Measurements from ENCODE around the gene JAKMIP2. TPM values are rescaled to one million over a fixed set of nuclear protein-coding genes. Genes with fewer than 3 reads are reported as not detected.
A peak's percentile ranks its signal among the peaks of the same experiment; 100 is the strongest.

The JAKMIP2 gene
- total RNA-seq, 1 experiment from 2014 or later, result 39.5 TPM

DNA sequence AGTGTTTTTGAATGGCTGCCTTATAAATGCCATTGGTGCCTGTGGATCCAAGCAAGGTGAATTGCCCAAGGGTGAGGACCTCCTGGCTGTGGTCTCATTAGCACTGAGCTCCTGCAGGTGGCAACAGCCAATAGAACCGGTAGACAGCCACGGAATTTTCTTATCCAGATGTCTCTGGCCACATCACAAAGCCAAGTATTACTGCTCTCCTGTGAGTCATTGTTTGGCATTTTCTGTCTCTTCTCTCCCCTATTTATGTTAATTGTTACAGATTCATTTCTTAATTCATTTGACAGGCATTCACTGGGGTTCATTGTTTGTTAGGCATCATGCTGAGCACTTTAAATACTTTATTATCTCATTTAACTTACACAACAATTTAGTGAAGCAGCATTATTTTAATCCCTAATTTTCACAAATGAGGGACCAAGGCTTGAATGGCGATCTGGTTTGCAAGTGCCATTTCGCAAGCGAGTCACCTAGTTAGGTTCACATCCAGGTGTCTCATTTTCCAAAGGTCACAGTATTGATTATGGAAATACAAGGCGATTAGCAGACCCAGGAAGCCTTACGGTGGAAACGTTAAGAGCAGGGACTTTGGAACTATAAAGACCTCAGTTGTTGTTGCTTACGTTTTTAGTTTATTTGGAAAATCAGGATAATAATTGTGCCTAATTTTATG lies 214.5 kb downstream of the JAKMIP2 start:
- H3K9me3 ChIP-seq (ENCODE audit: low read length), result no peaks in the 10 kb centered on the region
- no peak for DNase-seq
- H3K4me1 ChIP-seq (ENCODE audit: low read length), result peaks cover 20% of the 10 kb centered on the region
- H2AFZ ChIP-seq (ENCODE audit: low read length), result no peak overlapping the region
- H3K79me2 ChIP-seq (ENCODE audit: low read length), result no peaks in the 10 kb centered on the region
- peak overlapping the region; percentile 3 for H3K4me2 ChIP-seq (ENCODE audit: low read depth, low read length, poor library complexity, severe bottlenecking)
- no peaks in the 10 kb centered on the region for H3K27me3 ChIP-seq (ENCODE audit: low read length)
- no peaks in the 10 kb centered on the region for H3K9me2 ChIP-seq (replicated peaks; ENCODE audit: insufficient read depth, low read length)
- H3K27ac ChIP-seq (ENCODE audit: low read length), result no peak overlapping the region
- H3K36me3 ChIP-seq (ENCODE audit: insufficient read depth, low read length), result no peaks in the 10 kb centered on the region
- H3K9ac ChIP-seq (ENCODE audit: low read length), result no peak overlapping the region
- no peaks in the 10 kb centered on the region for H4K20me1 ChIP-seq (ENCODE audit: insufficient read depth, low read depth, low read length)
- no peak overlapping the region for H3K4me3 ChIP-seq (ENCODE audit: low read length)

DNA sequence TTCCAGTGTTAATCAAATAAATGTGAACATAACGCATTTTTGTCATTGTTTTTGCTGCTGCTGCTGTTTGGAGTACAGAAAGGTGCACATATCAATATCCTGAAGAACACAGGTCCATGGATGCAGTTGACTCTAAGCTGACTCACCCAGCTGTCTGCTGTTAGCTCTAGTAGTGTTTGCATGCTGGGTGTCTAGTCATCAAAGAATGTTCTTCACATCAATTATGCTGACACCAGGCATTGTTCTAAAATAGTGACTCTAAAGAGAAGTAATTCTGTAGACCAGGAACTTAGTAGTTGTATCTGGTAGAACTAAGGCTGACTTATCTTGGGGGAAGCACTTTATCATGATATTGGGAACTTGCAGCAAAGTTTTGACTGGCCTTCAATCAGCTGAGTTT lies 217.0 kb downstream of the JAKMIP2 start:
- Histone ChIP-seq H2AFZ (ENCODE audit: low read length) (no peak overlapping the region), H3K4me2 (ENCODE audit: low read depth, low read length, poor library complexity, severe bottlenecking) (no peak overlapping the region), H3K4me1 (ENCODE audit: low read length) (peaks cover 15% of the 10 kb centered on the region), H3K4me3 (ENCODE audit: low read length) (no peak overlapping the region), H3K79me2 (ENCODE audit: low read length) (no peaks in the 10 kb centered on the region), H3K9me3 (ENCODE audit: low read length) (no peaks in the 10 kb centered on the region), H4K20me1 (ENCODE audit: insufficient read depth, low read depth, low read length) (no peaks in the 10 kb centered on the region), H3K9ac (ENCODE audit: low read length) (no peak overlapping the region), H3K27me3 (ENCODE audit: low read length) (no peaks in the 10 kb centered on the region), H3K27ac (ENCODE audit: low read length) (no peak overlapping the region), H3K9me2 (replicated peaks; ENCODE audit: insufficient read depth, low read length) (no peaks in the 10 kb centered on the region), H3K36me3 (ENCODE audit: insufficient read depth, low read length) (no peaks in the 10 kb centered on the region)
- DNase-seq, result no peak

DNA sequence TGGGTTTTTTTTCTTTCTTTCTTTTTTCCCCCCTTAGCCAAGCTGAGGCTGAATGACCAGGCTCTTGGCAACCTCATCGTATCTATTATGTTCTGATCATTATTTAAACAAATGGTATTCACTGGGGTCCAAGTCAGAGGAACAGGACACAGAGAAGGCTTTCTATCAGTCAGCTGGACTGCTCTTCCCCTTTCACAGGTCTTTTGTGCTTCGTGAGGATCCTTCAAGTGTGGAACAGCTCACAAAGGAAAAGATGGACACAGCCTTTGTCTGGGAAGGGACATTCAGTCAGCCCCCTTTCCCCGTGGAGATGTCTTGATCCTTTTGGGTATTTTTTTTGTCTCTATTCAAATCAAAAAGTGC lies 218.4 kb downstream of the JAKMIP2 start:
- H3K4me2 ChIP-seq (ENCODE audit: low read depth, low read length, poor library complexity, severe bottlenecking), result no peak overlapping the region
- no peak overlapping the region for H3K9ac ChIP-seq (ENCODE audit: low read length)
- peaks cover 15% of the 10 kb centered on the region for H3K4me1 ChIP-seq (ENCODE audit: low read length)
- no peaks in the 10 kb centered on the region for H3K9me2 ChIP-seq (replicated peaks; ENCODE audit: insufficient read depth, low read length)
- H3K27me3 ChIP-seq (ENCODE audit: low read length), result no peaks in the 10 kb centered on the region
- no peak overlapping the region for H3K27ac ChIP-seq (ENCODE audit: low read length)
- DNase-seq, result no peak
- H3K79me2 ChIP-seq (ENCODE audit: low read length), result no peaks in the 10 kb centered on the region
- no peaks in the 10 kb centered on the region for H4K20me1 ChIP-seq (ENCODE audit: insufficient read depth, low read depth, low read length)
- no peak overlapping the region for H3K4me3 ChIP-seq (ENCODE audit: low read length)
- H2AFZ ChIP-seq (ENCODE audit: low read length), result no peak overlapping the region
- no peaks in the 10 kb centered on the region for H3K9me3 ChIP-seq (ENCODE audit: low read length)
- no peaks in the 10 kb centered on the region for H3K36me3 ChIP-seq (ENCODE audit: insufficient read depth, low read length)

DNA sequence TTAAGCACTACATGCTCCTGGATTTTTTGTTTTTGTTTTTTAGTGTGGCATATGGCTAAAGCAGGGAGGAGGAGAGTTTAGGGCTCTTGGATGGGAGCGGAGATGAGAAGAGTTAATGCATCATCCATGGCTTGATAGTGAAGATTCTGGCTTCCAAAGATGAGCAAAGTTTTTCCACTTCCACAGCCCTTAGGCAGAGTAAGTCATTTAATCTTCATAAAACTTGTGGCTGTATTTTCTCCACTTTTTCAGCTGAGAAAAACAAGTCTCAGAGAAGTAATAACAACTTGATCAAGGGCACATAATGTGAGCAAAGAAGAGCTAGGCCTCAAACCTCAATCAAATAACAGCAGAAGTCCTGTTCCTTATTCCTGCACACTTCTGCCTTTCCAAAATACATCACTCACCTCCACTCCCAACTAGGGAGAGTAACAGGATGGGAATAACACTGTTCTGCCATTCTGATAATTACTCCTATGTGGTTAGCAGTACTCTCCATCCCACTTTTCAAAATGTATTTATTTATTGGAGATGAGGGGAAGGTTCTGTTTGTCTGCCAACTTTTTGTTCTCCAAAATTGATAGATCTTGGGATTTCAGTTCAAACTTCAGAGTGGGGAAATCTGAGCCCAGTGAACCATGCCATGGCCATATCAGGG lies 218.9 kb downstream of the JAKMIP2 start:
- Histone ChIP-seq H2AFZ (ENCODE audit: low read length) (no peak overlapping the region), H3K79me2 (ENCODE audit: low read length) (no peaks in the 10 kb centered on the region), H3K9ac (ENCODE audit: low read length) (no peak overlapping the region), H4K20me1 (ENCODE audit: insufficient read depth, low read depth, low read length) (no peaks in the 10 kb centered on the region), H3K4me2 (ENCODE audit: low read depth, low read length, poor library complexity, severe bottlenecking) (no peak overlapping the region), H3K9me3 (ENCODE audit: low read length) (no peaks in the 10 kb centered on the region), H3K36me3 (ENCODE audit: insufficient read depth, low read length) (no peaks in the 10 kb centered on the region), H3K4me3 (ENCODE audit: low read length) (no peak overlapping the region), H3K27me3 (ENCODE audit: low read length) (no peaks in the 10 kb centered on the region), H3K27ac (ENCODE audit: low read length) (no peak overlapping the region), H3K4me1 (ENCODE audit: low read length) (peaks cover 12% of the 10 kb centered on the region), H3K9me2 (replicated peaks; ENCODE audit: insufficient read depth, low read length) (no peaks in the 10 kb centered on the region)
- DNase-seq, result no peak

DNA sequence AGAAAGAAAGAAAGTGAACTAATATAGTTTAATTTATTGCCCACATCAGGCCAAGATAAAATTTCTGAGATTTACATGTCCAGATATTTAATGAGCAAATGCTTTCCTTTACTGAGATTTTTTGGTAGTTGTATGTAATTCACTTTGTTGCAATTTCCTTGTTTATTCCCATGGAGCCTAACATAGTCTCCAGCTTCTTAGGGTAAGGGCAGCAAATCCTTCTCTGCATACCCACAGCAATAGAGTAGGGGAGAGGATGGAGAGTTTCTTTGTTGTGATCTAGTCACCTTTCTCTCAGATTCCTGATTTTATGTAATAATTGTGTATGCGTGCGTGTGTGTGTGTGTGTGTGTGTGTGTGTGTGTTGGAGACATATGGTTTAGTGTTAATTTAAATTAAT lies 221.1 kb downstream of the JAKMIP2 start:
- Histone ChIP-seq H2AFZ (ENCODE audit: low read length) (no peak overlapping the region), H3K9ac (ENCODE audit: low read length) (no peak overlapping the region), H3K79me2 (ENCODE audit: low read length) (no peaks in the 10 kb centered on the region), H3K9me3 (ENCODE audit: low read length) (no peaks in the 10 kb centered on the region), H3K4me1 (ENCODE audit: low read length) (no peaks in the 10 kb centered on the region), H3K27me3 (ENCODE audit: low read length) (no peaks in the 10 kb centered on the region), H3K4me3 (ENCODE audit: low read length) (no peak overlapping the region), H3K36me3 (ENCODE audit: insufficient read depth, low read length) (no peaks in the 10 kb centered on the region), H3K27ac (ENCODE audit: low read length) (no peak overlapping the region), H3K9me2 (replicated peaks; ENCODE audit: insufficient read depth, low read length) (no peaks in the 10 kb centered on the region), H3K4me2 (ENCODE audit: low read depth, low read length, poor library complexity, severe bottlenecking) (no peak overlapping the region), H4K20me1 (ENCODE audit: insufficient read depth, low read depth, low read length) (no peaks in the 10 kb centered on the region)
- DNase-seq, result no peak

DNA sequence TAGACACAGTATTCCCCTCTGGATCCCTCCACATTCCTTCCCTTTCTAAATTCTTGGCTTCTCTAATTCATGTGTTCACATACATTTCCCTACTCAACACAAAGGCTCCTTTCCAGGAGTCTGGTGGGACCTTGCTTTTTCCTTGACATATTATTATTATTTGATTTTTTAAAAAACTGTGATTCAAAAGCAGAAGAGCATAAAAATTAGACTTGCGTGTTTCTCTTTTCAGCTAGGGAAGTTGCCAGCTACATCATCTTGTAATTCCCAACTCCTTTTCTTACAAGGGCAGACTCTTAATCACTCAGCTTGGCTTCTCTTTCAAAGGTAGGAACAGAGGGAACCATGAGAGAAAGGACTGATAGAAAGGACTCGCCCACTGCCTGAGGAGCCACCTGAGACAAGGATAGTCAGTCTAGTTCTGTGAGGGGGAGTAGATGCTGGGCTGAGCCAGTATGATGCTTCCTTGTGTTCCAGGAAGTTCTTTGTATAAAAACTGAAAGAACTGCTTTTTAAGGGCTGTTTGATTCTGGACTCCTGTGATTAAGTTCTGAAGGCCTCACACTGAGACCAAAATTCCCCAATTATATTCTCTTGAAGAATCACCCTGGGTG lies 221.7 kb downstream of the JAKMIP2 start:
- no peaks in the 10 kb centered on the region for H4K20me1 ChIP-seq (ENCODE audit: insufficient read depth, low read depth, low read length)
- H3K9me3 ChIP-seq (ENCODE audit: low read length), result no peaks in the 10 kb centered on the region
- no peak overlapping the region for H3K27ac ChIP-seq (ENCODE audit: low read length)
- H3K27me3 ChIP-seq (ENCODE audit: low read length), result no peaks in the 10 kb centered on the region
- H3K9ac ChIP-seq (ENCODE audit: low read length), result no peak overlapping the region
- no peak overlapping the region for H3K4me3 ChIP-seq (ENCODE audit: low read length)
- no peaks in the 10 kb centered on the region for H3K79me2 ChIP-seq (ENCODE audit: low read length)
- no peak overlapping the region for H3K4me2 ChIP-seq (ENCODE audit: low read depth, low read length, poor library complexity, severe bottlenecking)
- no peak for DNase-seq
- no peaks in the 10 kb centered on the region for H3K36me3 ChIP-seq (ENCODE audit: insufficient read depth, low read length)
- no peak overlapping the region for H2AFZ ChIP-seq (ENCODE audit: low read length)
- no peaks in the 10 kb centered on the region for H3K9me2 ChIP-seq (replicated peaks; ENCODE audit: insufficient read depth, low read length)
- no peaks in the 10 kb centered on the region for H3K4me1 ChIP-seq (ENCODE audit: low read length)

DNA sequence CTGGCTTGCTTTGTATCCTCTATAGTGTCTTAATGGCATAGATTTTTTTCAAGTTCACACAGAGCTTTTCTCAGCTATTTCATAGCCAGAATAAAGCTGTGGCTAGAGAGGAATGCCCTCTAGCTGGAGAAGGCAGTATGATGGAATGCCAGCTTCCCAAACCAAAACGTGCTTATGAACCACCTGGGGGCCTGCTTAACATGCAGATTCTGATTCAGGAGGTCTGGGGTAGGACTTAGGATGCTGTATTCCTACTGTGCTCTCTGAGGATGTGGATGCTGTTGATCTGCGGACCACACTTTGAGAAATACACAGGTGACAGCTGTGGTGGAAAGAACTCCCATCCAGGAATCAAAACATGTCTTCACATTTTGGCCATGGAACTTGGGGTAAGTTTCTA lies 222.8 kb downstream of the JAKMIP2 start:
- H4K20me1 ChIP-seq (ENCODE audit: insufficient read depth, low read depth, low read length), result no peaks in the 10 kb centered on the region
- no peak overlapping the region for H3K4me3 ChIP-seq (ENCODE audit: low read length)
- H3K79me2 ChIP-seq (ENCODE audit: low read length), result no peaks in the 10 kb centered on the region
- H3K27me3 ChIP-seq (ENCODE audit: low read length), result no peaks in the 10 kb centered on the region
- no peaks in the 10 kb centered on the region for H3K36me3 ChIP-seq (ENCODE audit: insufficient read depth, low read length)
- H3K9me2 ChIP-seq (replicated peaks; ENCODE audit: insufficient read depth, low read length), result no peaks in the 10 kb centered on the region
- no peaks in the 10 kb centered on the region for H3K9me3 ChIP-seq (ENCODE audit: low read length)
- H3K27ac ChIP-seq (ENCODE audit: low read length), result no peak overlapping the region
- H3K4me2 ChIP-seq (ENCODE audit: low read depth, low read length, poor library complexity, severe bottlenecking), result no peak overlapping the region
- H3K9ac ChIP-seq (ENCODE audit: low read length), result no peak overlapping the region
- no peaks in the 10 kb centered on the region for H3K4me1 ChIP-seq (ENCODE audit: low read length)
- DNase-seq, result no peak
- no peak overlapping the region for H2AFZ ChIP-seq (ENCODE audit: low read length)

DNA sequence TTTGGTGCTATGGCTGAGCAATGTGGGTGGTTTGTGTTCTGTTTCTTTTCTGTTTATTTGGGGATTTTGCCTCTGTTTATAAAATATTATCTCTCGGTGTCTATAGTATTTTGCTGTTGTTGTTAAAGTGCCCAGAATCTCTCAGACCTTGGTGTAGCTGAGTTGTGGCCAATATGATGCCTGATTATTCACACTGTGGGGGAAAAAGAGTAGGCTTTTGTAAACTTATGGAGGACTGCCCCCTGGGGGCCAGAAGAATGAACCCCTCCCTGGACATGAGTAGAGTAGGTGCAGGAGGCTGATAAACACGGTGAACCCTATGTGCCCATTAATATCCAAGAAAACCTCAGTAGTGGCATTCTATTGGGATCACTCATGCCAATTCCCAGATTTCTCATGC lies 223.7 kb downstream of the JAKMIP2 start:
- Histone ChIP-seq H3K9ac (ENCODE audit: low read length) (no peak overlapping the region), H3K27ac (ENCODE audit: low read length) (no peak overlapping the region), H3K9me2 (replicated peaks; ENCODE audit: insufficient read depth, low read length) (no peaks in the 10 kb centered on the region), H3K9me3 (ENCODE audit: low read length) (no peaks in the 10 kb centered on the region), H3K36me3 (ENCODE audit: insufficient read depth, low read length) (no peaks in the 10 kb centered on the region), H3K4me3 (ENCODE audit: low read length) (no peak overlapping the region), H3K27me3 (ENCODE audit: low read length) (no peaks in the 10 kb centered on the region), H3K79me2 (ENCODE audit: low read length) (no peaks in the 10 kb centered on the region), H4K20me1 (ENCODE audit: insufficient read depth, low read depth, low read length) (no peaks in the 10 kb centered on the region), H3K4me1 (ENCODE audit: low read length) (no peaks in the 10 kb centered on the region), H3K4me2 (ENCODE audit: low read depth, low read length, poor library complexity, severe bottlenecking) (no peak overlapping the region), H2AFZ (ENCODE audit: low read length) (no peak overlapping the region)
- peak; percentile 81 for DNase-seq

Measured in Karpas-422 (cell line).